GM21528 (cell line): ENCODE results near the gene SPRYD7.
"Not testable (repeated sequence)": the region's sequence is repeated elsewhere in the genome, so short reads cannot be mapped to it uniquely, and the experiment has no call there.

Experiments used
- ATAC-seq: cut with Tn5 transposase; IDR thresholded peaks from one replicate; pipeline ENCODE4 v1.9.1; 2021; ENCODE audit warnings: mild to moderate bottlenecking, moderate library complexity; ENCODE audit not compliant: unreplicated experiment, low FRiP score

Gene SPRYD7, protein sequence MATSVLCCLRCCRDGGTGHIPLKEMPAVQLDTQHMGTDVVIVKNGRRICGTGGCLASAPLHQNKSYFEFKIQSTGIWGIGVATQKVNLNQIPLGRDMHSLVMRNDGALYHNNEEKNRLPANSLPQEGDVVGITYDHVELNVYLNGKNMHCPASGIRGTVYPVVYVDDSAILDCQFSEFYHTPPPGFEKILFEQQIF

GRCh38 chr13:49936075-49936967, at the start of gene SPRYD7:
Gene SPRYD7 (minus strand): TSS chr13:49936340. CDS start chr13:49936235, 105 bp downstream.
- peak; percentile 98 for ATAC-seq

DNA sequence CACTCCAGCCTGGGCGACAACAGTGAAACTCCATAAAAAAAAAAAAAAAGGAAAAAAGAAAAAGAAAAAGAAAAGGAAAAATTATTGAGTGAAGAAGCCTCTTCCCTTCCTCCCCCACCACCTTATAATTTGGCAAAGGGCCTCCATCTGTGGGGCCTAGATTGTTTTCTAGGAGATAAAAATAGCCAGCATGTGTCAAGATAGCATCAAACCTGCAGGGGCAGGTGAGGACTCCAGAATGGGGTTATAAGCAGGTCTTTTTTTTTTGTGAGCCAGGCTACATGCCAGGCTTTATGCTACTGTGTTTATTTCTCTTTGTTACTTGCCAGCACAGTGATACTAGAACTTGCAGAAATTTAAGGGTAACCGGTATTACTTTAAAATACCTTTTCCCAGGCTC, 49.0 kb upstream of the SPRYD7 start:
- no peak for ATAC-seq

GRCh38 chr13:49980266-49980665, 44.1 kb upstream of the SPRYD7 start:
- ATAC-seq: no peak

DNA sequence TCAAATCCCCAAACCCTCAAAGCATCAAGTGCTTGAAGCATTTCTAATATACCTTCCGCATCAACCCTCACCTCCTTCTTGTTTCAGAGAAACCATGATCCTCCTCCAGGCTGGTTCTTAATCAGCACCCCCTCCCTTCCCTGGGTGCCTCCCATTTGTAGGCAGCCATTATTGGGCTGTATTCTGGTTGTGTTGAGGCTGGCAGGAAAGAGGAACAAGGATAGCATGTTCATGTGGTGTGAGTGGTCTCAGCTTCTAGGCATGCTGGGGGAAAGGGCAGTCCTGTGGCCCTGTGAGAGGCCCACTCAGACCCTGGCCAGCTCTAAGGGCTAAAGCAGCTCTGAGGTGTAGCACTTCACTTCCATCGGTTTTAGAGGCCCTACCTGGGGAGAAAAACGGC, 41.9 kb upstream of the SPRYD7 start:
- ATAC-seq: no peak

DNA sequence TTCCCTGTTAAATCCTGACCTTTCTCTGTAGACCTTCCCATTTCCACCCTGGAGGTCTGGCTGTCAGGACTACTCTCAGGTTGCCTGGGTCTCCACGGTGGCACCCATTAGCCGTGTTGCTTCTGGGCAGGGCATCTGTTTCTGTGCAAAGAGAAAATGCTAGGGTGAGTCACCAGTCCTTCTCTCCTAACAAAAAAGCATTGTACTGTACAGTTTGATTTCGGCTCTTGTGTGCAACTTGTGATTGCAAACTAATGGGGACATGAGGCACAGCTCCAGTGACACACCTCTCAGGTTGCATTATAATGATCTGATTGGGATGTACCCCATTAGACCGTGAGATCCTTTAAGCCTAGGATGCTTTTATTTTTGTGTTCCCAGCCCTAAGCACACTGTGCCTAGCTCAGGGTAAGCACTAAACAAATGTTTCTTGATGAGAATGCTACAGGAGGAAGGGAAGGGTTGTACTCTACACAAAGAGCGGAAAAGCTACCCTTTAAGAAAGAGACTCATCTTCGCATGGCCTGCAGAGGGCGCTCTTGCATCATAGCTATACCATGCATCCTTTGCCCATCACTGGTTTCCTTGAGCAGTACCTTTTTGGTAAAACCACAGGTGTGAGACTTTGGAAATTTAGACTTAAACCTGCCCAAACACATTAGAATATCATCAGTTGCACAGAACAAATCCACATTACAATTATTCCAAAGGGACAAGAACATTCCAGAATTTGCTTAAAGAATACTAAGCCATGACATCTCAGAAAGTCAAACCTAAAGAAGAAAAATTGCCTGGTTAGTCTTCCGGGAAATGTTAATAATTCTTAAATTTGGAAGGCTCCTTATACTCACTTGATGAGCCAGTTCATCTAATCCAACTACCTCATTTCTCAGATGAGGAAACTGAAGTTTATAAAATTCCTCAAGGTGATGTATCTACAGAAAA, 40.4 kb upstream of the SPRYD7 start:
- no peak for ATAC-seq

DNA sequence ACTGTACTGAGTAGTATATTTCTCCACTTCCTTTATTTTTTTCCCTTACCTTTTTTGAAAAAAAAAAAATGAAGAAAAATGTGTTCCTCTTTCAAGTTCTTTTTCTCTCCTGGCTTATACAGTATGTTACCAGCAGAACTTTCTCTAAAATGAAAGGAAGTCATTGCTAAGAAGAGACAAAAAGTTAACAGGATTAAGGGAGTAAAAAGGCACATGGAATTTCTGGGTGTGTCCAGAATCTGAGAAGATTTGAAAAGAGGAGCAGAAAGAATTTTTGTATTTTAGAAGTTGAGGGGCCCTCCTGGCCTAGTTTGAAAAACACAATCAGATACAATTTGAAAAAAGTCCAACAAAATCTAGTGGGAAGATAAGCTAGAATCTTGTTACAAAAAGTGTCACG, 39.7 kb upstream of the SPRYD7 start:
- no peak for ATAC-seq

GRCh38 chr13:49972709-49973108, 36.6 kb upstream of the SPRYD7 start:
- ATAC-seq: no peak

- ATAC-seq: no peak
Observed at GRCh38 chr13:49967456-49967855, 31.3 kb upstream of the SPRYD7 start.

- no peak for ATAC-seq
Observed at GRCh38 chr13:49958321-49958720, 22.2 kb upstream of the SPRYD7 start.

GRCh38 chr13:49956131-49956530, 20.0 kb upstream of the SPRYD7 start:
- ATAC-seq: no peak

GRCh38 chr13:49954674-49955455, 18.7 kb upstream of the SPRYD7 start:
- no peak for ATAC-seq

DNA sequence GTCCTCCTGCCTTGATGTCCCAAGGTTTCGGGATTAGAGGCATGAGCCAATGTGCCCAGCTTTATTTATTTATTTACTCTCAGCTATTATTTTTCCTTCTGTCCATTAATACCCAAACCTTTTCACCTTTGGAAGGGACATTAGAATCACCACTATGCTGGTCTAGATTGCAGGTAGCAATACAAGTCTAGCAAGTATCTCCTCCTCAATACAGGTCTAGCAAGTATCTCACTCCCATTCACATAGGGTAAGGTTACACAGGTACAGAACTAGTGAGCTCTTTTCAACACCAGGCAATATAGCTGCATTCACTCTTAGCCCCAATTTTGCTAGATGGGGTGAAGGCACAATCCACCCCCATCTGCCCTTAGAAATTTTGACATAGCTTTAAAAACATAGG, 17.4 kb upstream of the SPRYD7 start:
- ATAC-seq: no peak

- ATAC-seq: no peak
Observed at GRCh38 chr13:49951754-49952535, 15.8 kb upstream of the SPRYD7 start.

DNA sequence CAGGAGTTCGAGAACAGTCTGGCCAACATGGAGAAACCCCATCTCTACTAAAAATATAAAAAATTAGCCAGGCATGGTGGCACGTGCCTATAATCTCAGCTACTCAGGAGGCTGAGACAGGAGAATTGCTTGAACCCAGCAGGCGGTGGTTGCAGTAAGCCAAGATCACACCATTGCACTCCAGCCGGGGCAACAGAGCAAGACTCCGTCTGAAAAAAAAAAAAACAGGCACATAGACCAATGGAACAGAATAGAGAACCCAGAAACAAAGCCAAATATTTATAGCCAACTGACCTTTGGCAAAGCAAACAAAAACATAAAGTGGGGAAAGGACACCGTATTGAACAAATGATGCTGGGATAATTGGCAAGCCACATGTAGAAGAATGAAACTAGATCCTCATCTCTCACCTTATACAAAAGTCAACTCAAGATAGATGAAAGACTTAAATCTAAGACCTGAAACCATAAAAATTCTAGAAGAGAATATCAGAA, 12.7 kb upstream of the SPRYD7 start:
- ATAC-seq: not testable (repeated sequence)

DNA sequence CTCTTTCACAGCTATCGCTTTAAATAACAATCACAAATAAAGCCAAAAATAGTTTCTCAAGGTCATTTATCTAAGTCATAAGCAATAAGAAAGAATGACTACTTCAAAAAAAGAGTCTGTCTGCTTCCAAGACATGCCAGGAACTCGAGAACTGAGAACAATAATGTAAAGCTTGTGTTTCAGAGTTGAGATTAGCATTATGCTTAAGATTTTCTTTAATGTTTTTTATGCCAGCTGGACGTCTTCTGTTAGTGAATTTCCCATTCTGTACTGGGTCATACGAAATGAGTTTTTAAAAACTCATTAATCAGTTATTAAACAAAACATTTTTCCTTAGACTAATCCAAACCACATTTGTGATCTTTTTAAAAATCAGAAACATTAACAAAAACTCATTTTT, 3.2 kb upstream of the SPRYD7 start:
- ATAC-seq: no peak

GRCh38 chr13:49938921-49939320, 2.8 kb upstream of the SPRYD7 start:
- no peak for ATAC-seq

GRCh38 chr13:49938314-49938713, 2.2 kb upstream of the SPRYD7 start:
- ATAC-seq: no peak

DNA sequence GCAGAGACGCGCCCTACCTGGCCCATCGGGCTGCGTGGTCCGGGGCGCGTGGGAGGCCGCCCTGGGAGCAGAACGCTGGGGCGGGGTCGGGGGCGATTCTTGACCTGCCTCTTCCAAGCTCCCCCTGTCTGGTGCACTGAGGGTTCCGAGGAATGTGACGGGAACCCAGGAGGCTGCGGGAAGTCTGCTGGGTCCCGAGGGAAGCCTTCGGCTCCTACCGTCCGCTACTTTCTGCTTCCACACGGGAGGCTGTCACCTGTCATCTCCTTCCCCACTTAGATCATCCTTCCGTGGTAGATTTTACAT, 781 bp upstream of the SPRYD7 start:
- ATAC-seq: no peak
